ENCODE measurements around the gene UGT1A8.
"Not testable (repeated sequence)": the region's sequence is repeated elsewhere in the genome, so short reads cannot be mapped to it uniquely, and the experiment has no call there.

The UGT1A8 gene

GRCh38 chr2:233686928-233687327 is 69.5 kb downstream of the UGT1A8 start:
- no peak for DNase-seq (ENCODE audit: low spot score)

- no peak for DNase-seq (ENCODE audit: low spot score)
These were observed 70.9 kb downstream of the UGT1A8 start for GRCh38 chr2:233688341-233688740.

- no peak for DNase-seq (ENCODE audit: low spot score)
These were observed 71.6 kb downstream of the UGT1A8 start for GRCh38 chr2:233689031-233689430.

- DNase-seq (ENCODE audit: low spot score), result no peak
These were observed 72.1 kb downstream of the UGT1A8 start for GRCh38 chr2:233689501-233689900.

- no peak for DNase-seq (ENCODE audit: low spot score)
These were observed 73.0 kb downstream of the UGT1A8 start for GRCh38 chr2:233690444-233690843.

GRCh38 chr2:233691443-233692433 is 74.3 kb downstream of the UGT1A8 start:
- no peak for DNase-seq (ENCODE audit: low spot score)

GRCh38 chr2:233692648-233693047 is 75.2 kb downstream of the UGT1A8 start, which contains the start of gene UGT1A6:
Gene UGT1A6 (plus strand): TSS chr2:233692890. CDS start chr2:233693005, 115 bp downstream.
- DNase-seq (ENCODE audit: low spot score), result no peak

- DNase-seq (ENCODE audit: low spot score), result no peak
These were observed 76.5 kb downstream of the UGT1A8 start for GRCh38 chr2:233693963-233694362.

- DNase-seq (ENCODE audit: low spot score), result no peak
These were observed 81.3 kb downstream of the UGT1A8 start for GRCh38 chr2:233698740-233699139.

GRCh38 chr2:233699424-233700027 is 82.1 kb downstream of the UGT1A8 start:
- no peak for DNase-seq (ENCODE audit: low spot score)

- no peak for DNase-seq (ENCODE audit: low spot score)
These were observed 82.7 kb downstream of the UGT1A8 start for GRCh38 chr2:233700028-233700635.

- DNase-seq (ENCODE audit: low spot score), result not testable (repeated sequence)
These were observed 83.4 kb downstream of the UGT1A8 start for GRCh38 chr2:233700842-233701241.

- DNase-seq (ENCODE audit: low spot score), result no peak
These were observed 84.8 kb downstream of the UGT1A8 start for GRCh38 chr2:233702238-233702637.

- DNase-seq (ENCODE audit: low spot score), result no peak
These were observed 88.6 kb downstream of the UGT1A8 start for GRCh38 chr2:233705911-233706506.

GRCh38 chr2:233706720-233707119 is 89.3 kb downstream of the UGT1A8 start:
- no peak for DNase-seq (ENCODE audit: low spot score)

GRCh38 chr2:233707940-233708644 is 90.7 kb downstream of the UGT1A8 start:
- no peak for DNase-seq (ENCODE audit: low spot score)

- DNase-seq (ENCODE audit: low spot score), result no peak
These were observed 91.5 kb downstream of the UGT1A8 start for GRCh38 chr2:233708942-233709341.

- DNase-seq (ENCODE audit: low spot score), result peak; percentile 44
These were observed 94.0 kb downstream of the UGT1A8 start for GRCh38 chr2:233711312-233712008.

GRCh38 chr2:233712611-233713261 is 95.3 kb downstream of the UGT1A8 start, which contains the start of gene UGT1A5:
Gene UGT1A5 (plus strand): TSS chr2:233712907. CDS start chr2:233712992, 85 bp downstream.
- DNase-seq (ENCODE audit: low spot score), result no peak

GRCh38 chr2:233713262-233713615 is 95.8 kb downstream of the UGT1A8 start:
- DNase-seq (ENCODE audit: low spot score), result no peak
